ENCODE results near the gene TAB2.

TAB2 gene, protein sequence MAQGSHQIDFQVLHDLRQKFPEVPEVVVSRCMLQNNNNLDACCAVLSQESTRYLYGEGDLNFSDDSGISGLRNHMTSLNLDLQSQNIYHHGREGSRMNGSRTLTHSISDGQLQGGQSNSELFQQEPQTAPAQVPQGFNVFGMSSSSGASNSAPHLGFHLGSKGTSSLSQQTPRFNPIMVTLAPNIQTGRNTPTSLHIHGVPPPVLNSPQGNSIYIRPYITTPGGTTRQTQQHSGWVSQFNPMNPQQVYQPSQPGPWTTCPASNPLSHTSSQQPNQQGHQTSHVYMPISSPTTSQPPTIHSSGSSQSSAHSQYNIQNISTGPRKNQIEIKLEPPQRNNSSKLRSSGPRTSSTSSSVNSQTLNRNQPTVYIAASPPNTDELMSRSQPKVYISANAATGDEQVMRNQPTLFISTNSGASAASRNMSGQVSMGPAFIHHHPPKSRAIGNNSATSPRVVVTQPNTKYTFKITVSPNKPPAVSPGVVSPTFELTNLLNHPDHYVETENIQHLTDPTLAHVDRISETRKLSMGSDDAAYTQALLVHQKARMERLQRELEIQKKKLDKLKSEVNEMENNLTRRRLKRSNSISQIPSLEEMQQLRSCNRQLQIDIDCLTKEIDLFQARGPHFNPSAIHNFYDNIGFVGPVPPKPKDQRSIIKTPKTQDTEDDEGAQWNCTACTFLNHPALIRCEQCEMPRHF
- total RNA-seq: 334 reads per million, percentile 96 among the genes with 10 or more reads in this experiment

- peak; percentile 64 for DNase-seq
Measured at GRCh38 chr6:149317644-149318571, at the start of gene TAB2. Gene TAB2 (plus strand): TSS chr6:149317712. CDS start chr6:149369998, 52,286 bp downstream.

GRCh38 chr6:149268146-149268545, 49.4 kb upstream of the TAB2 start:
- DNase-seq: no peak

- DNase-seq: no peak
Measured at GRCh38 chr6:149268768-149269167, 48.7 kb upstream of the TAB2 start.

DNA sequence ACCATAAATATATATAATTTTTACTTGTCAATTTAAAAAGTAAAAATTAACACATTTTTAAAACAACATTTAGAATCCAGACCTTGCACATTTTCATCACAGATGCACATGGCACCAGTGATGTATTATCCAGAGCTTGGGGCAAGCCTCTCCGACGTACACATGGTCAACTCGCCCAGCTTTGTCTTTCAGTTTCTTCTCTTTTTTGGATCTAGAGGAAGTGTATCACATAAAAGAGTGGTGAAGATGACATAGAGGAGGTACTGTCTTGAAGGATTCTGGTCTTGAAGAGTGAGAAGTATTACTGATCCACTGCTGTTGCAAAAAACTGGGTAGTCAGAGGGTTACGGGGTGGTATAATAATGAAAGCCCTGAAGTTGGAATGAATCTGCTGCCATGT, 46.9 kb upstream of the TAB2 start:
- DNase-seq: no peak

DNA sequence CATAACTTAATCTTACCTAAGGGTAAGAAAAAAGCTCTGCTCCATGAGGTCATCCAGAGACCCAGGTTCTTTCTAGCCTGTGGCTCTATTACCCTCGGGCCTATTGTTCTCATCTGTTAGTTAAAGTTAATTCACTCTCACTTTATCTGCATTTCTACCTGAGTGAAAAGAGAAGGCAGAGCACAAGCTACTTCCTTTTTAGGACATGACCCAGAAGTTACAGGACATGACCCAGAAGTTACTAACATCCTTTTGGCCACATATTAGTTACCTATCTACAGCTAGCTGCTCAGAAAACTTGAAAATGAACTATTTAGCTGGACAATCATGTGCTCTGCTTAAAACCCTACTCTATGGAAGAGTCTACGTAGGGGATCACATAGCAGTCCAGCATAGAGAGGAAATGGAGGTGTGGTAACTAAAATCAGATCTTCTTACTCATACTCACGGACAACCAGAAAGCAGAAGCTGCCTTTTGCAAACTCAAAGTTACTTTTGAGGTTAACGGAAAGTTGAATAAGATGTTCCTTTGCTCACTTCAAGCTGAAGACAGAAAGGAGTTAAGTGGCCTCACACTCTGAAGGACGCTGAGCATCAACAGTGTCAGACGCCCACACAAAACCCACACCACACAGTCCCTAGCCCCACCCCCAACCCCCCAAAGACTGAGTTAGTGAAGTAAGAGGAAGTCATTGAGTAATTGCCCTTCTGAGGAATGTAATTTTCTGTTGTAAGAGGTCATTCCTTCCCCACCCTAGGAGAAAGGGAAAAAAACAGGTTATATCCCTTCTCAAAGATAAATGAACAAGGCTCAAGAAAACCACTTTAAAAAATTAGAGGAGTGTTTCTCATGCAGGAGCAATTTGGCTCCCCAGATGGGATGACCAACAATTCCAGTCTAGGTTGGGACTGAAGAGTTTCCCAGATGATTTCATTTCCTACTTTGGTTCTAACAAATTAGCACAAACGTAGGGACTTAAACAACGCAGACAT, 45.9 kb upstream of the TAB2 start:
- no peak for DNase-seq

DNA sequence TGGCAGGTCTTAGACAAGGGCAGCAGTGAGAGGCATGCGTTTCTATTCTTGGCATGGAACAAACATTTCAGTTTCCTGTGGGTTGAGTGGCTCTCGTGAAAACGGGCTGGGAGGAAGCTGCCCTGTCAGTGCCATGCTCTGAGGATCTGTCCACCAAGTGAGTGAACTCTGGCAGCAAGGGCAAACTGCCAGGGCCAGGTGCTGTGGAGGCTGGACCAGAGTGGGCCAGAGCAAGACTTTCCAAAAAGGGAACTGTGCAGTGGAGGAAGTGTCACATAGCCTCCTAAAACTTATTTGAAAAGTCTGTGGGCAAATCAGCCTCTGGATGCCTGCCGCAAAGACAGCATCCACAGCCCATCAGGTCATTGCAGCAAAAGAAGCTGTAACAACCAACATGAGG, 44.2 kb upstream of the TAB2 start:
- no peak for DNase-seq

DNA sequence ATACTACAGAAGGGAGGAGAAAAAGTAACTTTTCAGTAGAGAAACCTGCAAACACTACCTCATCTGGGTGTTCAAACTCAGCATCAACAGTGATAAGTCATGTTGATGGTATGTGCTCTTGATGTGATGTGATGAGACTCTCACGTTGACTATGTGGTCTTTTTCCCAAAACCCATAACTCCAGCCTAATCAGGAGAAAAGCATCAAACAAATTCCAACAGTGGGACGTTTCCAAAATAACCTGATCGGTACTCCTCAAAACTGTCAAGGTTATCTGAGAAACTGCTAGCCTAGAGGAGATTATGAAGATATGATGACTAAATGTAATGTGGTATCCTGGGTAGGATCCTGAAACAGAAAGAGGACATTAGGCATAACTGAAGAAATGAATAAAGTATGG, 41.9 kb upstream of the TAB2 start:
- no peak for DNase-seq

- no peak for DNase-seq
Measured at GRCh38 chr6:149277621-149278020, 39.9 kb upstream of the TAB2 start.

DNA sequence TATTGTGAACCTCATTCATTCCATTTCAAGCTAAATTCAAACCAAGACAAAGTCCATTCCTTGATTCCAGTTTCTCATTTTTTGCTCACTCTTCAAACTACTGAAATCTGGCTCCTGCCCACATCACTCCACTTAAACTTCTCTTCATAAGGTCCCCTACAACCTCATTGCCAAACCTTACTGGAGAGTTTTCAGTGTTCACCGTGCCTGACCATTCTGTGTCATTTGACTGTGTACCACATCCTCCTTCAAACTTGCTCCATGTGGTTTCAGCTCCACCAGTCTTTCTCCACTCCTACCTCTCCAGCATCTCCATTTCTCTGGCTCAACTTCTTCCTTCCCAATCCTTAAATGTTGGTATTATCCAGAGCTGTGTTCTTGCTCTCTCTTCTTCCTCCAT, 38.5 kb upstream of the TAB2 start:
- DNase-seq: no peak

DNA sequence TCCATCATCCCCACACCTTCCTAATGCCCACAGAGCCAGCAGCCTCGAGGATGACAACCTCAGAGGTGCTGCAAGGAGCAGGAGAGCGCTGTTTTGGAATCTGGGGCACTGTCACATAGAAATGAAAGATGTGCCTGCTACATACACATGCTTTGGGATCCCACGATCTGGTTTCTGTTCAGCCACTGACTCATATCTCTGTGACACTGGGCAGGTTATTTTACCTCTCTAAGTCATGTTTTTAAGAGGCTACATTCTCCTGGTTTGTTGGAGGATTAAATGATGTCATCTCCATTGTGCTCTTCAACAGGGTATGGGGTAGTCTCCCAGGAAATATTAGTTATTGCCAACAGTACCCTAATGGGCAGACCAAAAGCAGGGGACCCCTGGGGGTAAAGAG, 32.6 kb upstream of the TAB2 start:
- DNase-seq: no peak

DNA sequence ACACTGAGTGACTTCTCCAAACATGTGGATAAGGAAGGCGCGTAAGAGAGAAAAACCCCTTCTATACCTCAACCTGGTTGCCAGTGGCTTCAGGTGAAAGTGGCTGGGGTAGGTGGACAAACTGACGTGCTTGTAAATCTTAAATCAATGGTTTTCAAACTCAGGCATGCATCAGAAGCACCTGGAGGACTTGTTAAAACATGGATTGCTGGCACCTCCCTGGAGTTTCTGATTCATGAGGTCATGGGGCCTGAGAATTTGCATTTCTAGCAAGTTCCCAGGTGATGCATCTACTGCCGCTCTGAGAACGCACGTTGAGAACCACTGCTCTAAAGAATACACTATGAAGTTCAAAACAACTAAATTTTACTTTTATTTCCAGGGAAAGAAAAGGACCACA, 31.9 kb upstream of the TAB2 start:
- DNase-seq: no peak

- DNase-seq: no peak
Measured at GRCh38 chr6:149286905-149287304, 30.6 kb upstream of the TAB2 start.

- DNase-seq: no peak
Measured at GRCh38 chr6:149289192-149289781, 28.2 kb upstream of the TAB2 start.

GRCh38 chr6:149289966-149290365, 27.5 kb upstream of the TAB2 start:
- DNase-seq: no peak

DNA sequence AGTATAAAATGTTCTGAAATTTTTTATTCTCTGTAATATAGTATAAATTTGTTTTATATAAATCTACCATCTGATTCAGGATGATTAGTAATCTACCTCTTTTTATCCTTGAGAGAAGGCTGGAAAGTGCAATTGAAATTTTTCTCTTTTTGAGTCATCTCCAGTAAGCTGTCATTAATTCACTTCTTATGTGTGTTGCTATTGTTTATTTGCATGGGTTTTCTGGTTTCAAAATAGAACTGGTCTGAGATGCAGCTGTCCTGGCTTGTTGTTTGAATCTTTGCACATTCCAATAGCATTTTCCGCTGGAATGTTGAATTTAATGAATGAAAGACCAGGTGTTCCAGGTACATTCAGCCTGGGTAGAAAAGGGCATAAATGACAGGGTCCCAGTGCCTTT, 24.3 kb upstream of the TAB2 start:
- DNase-seq: no peak

- DNase-seq: no peak
Measured at GRCh38 chr6:149300563-149300962, 16.9 kb upstream of the TAB2 start.

- no peak for DNase-seq
Measured at GRCh38 chr6:149302723-149303122, 14.8 kb upstream of the TAB2 start.

DNA sequence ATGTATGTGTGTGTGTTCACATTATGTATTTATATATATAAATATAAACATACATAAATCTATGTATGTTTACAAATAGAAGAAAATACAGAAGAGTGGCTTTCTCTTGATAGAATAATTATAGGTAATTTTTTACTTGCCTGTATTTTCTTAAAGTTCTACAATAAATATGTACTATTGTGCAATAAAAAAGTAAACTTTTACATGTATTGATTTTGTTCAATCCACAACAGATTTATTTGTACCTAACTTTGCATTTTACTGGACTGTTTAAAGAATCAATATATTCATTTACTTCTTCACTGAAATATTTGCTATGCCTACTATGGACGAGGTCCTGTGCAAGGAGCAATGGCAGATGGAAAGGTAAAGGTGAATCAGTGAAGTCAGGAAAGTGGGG, 14.0 kb upstream of the TAB2 start:
- DNase-seq: no peak

GRCh38 chr6:149305372-149305771, 12.1 kb upstream of the TAB2 start:
- no peak for DNase-seq

- no peak for DNase-seq
Measured at GRCh38 chr6:149306967-149307366, 10.5 kb upstream of the TAB2 start.

- no peak for DNase-seq
Measured at GRCh38 chr6:149311293-149311692, 6.2 kb upstream of the TAB2 start.

GRCh38 chr6:149311766-149312165, 5.7 kb upstream of the TAB2 start:
- no peak for DNase-seq

Data from effector CD4-positive, alpha-beta T cell (primary cell).